PFSK-1 (cell line): ENCODE measurements around the gene PLK3.

Source experiments
- FOXP2 ChIP-seq: optimal IDR thresholded peaks from 2 replicates; pipeline ENCODE3; 2011; ENCODE audit warnings: borderline replicate concordance, control low read depth, inconsistent platforms; ENCODE audit not compliant: insufficient read depth; ENCODE audit errors: extremely low read length, extremely low read depth
- POLR2AphosphoS5 ChIP-seq: IDR thresholded peaks from 2 replicates; pipeline ENCODE4 v1.6.1; 2012; ENCODE audit warnings: low read depth, mild to moderate bottlenecking, control low read depth, low read length, moderate library complexity
- SIN3A ChIP-seq: IDR thresholded peaks from 2 replicates; pipeline ENCODE4 v1.6.1; 2012; ENCODE audit warnings: mild to moderate bottlenecking, low read length, moderate library complexity, borderline replicate concordance; ENCODE audit not compliant: insufficient read depth
- TAF1 ChIP-seq: IDR thresholded peaks from 2 replicates; pipeline ENCODE4 v1.6.1; 2012; ENCODE audit warnings: low read length, control low read depth, borderline replicate concordance; ENCODE audit not compliant: insufficient read depth
- TF ChIP-seq, protein P1 (sequence below), 2 experiments: IDR thresholded peaks; 2 replicates each; pipeline versions ENCODE4 v1.6.1 to v1.8.0; 2011 to 2012; ENCODE audit warnings: low read depth in 2 of 2, low read length in 2 of 2, control low read depth in 1 of 2, inconsistent platforms in 1 of 2, mild to moderate bottlenecking in 1 of 2, moderate library complexity in 1 of 2; ENCODE audit not compliant: insufficient read depth in 1 of 2

Gene PLK3

GRCh38 chr1:44785501-44786137 is 14.6 kb upstream of the PLK3 start:
- no peak for TF ChIP-seq SIN3A
- TF ChIP-seq, protein P1, sequence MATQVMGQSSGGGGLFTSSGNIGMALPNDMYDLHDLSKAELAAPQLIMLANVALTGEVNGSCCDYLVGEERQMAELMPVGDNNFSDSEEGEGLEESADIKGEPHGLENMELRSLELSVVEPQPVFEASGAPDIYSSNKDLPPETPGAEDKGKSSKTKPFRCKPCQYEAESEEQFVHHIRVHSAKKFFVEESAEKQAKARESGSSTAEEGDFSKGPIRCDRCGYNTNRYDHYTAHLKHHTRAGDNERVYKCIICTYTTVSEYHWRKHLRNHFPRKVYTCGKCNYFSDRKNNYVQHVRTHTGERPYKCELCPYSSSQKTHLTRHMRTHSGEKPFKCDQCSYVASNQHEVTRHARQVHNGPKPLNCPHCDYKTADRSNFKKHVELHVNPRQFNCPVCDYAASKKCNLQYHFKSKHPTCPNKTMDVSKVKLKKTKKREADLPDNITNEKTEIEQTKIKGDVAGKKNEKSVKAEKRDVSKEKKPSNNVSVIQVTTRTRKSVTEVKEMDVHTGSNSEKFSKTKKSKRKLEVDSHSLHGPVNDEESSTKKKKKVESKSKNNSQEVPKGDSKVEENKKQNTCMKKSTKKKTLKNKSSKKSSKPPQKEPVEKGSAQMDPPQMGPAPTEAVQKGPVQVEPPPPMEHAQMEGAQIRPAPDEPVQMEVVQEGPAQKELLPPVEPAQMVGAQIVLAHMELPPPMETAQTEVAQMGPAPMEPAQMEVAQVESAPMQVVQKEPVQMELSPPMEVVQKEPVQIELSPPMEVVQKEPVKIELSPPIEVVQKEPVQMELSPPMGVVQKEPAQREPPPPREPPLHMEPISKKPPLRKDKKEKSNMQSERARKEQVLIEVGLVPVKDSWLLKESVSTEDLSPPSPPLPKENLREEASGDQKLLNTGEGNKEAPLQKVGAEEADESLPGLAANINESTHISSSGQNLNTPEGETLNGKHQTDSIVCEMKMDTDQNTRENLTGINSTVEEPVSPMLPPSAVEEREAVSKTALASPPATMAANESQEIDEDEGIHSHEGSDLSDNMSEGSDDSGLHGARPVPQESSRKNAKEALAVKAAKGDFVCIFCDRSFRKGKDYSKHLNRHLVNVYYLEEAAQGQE (IDR thresholded peaks at IDR 0.05; ENCODE audit: insufficient read depth in 1 of 2, low read depth in 2 of 2, low read length in 2 of 2) = no peak
- TF ChIP-seq POLR2AphosphoS5 = no peak
- no peak for TF ChIP-seq FOXP2
- no peak for TF ChIP-seq TAF1

DNA sequence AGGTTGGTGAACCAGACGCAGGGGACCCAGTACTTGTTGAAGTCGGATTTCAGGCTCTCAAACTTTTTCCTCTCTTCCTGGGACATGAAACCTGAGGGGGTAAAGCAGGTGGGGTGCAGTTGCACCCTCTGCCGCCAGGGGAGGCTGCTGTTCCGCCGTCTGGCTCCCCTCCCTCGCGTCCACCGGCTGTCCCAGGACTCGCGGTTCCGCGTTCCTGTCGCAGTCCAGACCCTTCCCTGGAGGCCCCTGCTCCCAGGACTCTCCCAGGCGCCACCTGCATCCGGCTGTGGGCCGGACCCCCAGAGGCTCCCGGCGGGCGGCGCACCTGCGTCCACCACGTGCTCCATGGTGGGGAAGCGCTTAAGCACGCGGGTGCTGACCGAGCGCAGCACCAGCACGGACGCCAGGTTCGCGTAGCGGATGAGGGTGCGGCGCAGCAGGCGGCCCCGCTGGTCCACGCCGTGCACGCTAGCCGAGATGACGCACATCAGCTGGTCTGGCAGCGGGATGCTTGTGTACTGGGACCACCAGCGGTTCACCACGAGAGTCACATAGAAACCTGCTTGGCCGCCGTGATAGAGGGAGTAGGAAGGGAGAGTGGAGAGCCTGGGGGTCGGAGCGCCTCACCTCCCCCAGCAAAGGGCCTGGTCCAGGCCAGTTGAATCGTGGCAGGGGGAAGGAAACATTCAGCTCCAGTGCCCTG is 13.9 kb upstream of the PLK3 start:
- TF ChIP-seq FOXP2 (peak; percentile 26), POLR2AphosphoS5 (no peak), TAF1 (no peak)
- TF ChIP-seq, protein P1 (IDR thresholded peaks at IDR 0.05; ENCODE audit: insufficient read depth in 1 of 2, low read depth in 2 of 2, low read length in 2 of 2) = no peak

DNA sequence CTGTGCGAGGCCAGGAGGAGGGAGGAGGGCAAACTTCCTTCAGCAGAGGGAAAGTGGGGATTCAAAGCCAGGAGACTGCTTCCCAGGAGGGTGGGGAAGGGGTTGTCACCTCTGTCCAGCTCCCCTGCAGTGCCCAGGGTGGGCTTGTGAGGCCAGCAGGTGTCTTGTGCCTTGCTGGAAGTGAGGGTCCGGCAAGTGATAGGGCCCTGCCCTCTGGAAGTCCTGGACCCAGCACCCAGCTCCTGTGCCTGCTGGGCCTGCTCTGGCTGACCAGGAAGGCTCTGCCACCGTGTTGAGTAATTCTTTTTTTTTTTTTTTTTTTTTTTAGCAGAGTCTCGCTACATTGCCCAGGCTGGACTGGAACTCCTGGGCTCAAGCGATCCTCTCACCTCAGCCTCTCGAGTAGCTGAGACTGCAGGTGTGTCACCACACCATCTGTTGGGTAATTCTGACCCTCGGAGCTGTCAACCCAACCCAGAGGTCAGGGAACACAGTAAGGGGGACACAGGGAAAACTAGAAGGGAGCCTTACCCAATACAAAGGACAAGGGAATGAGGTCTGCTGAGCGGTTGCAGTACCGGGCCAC is 13.2 kb upstream of the PLK3 start:
- no peak for TF ChIP-seq FOXP2
- no peak for TF ChIP-seq POLR2AphosphoS5
- TF ChIP-seq, protein P1 (IDR thresholded peaks at IDR 0.05; ENCODE audit: insufficient read depth in 1 of 2, low read depth in 2 of 2, low read length in 2 of 2) = no peak
- no peak for TF ChIP-seq TAF1
- TF ChIP-seq SIN3A = no peak

DNA sequence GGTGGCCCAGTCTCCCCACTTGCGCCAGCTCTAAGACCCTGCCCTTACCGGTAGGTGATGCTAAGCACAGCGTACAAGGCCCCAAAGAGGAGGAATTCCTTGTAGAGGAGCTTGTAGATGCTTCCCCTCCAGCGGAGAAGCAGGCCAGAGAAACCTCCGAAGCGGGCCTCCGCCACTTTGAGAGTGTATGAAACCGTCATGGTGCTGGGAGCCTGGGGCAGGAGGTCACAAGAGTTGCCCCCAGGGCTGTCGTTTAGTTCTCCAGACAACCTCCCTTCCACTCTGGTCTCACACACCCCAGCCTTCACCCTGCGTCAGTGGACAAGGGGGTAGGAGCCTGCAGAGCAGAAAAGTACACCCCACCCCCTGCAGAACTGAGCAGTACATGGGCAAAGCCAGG is 12.7 kb upstream of the PLK3 start:
- TF ChIP-seq FOXP2 = no peak
- no peak for TF ChIP-seq TAF1
- TF ChIP-seq POLR2AphosphoS5 = no peak
- no peak for TF ChIP-seq SIN3A
- TF ChIP-seq, protein P1 (IDR thresholded peaks at IDR 0.05; ENCODE audit: insufficient read depth in 1 of 2, low read depth in 2 of 2, low read length in 2 of 2) = no peak
